ENCODE data around the gene SEPTIN2.
"Not testable (repeated sequence)": the region's sequence is repeated elsewhere in the genome, so short reads cannot be mapped to it uniquely, and the experiment has no call there.

GRCh38 chr2:241385450-241385849, 69.7 kb downstream of the SEPTIN2 start:
- not testable (repeated sequence) for TF ChIP-seq ZNF274 (IDR thresholded peaks at IDR 0.05; ENCODE audit: low read depth, low read length); SUZ12 (IDR thresholded peaks at IDR 0.05; ENCODE audit: extremely low read depth, insufficient read depth, insufficient read length)

Data from NT2/D1 (cell line).